Tibial nerve (tissue), 4 donors: Measurements from ENCODE around the gene TENT4B.

Experiments
- EP300 ChIP-seq, 2 donors: sonication (generic); formaldehyde crosslinking; IDR thresholded peaks; one replicate each; pipeline ENCODE4 v1.6.1; 2017; ENCODE audit warnings: antibody characterized with exemption in 2 of 2, mild to moderate bottlenecking in 1 of 2
- POLR2A ChIP-seq, 2 donors: fragments of 450-650 bp; IDR thresholded peaks; one replicate each; pipeline ENCODE4 v1.6.1; 2017; ENCODE audit warnings: antibody characterized with exemption in 2 of 2, mild to moderate bottlenecking in 2 of 2, moderate library complexity in 2 of 2
- TF ChIP-seq, protein P1 (sequence below), 5 experiments: fragments of 200-600 bp in 3 of 5; fragments of 450-650 bp in 2 of 5; sonication (generic) in 3 of 5; IDR thresholded peaks; one replicate each; pipeline ENCODE4 v1.5.1; 2016 to 2019; ENCODE audit warnings: antibody characterized with exemption in 5 of 5, mild to moderate bottlenecking in 3 of 5, moderate library complexity in 2 of 5

GRCh38 chr16:50253514-50253910 lies 100.4 kb downstream of the TENT4B start:
- TF ChIP-seq POLR2A (IDR thresholded peaks at IDR 0.05) (no peak), EP300 (IDR thresholded peaks at IDR 0.05) (no peak)
- TF ChIP-seq, protein P1, sequence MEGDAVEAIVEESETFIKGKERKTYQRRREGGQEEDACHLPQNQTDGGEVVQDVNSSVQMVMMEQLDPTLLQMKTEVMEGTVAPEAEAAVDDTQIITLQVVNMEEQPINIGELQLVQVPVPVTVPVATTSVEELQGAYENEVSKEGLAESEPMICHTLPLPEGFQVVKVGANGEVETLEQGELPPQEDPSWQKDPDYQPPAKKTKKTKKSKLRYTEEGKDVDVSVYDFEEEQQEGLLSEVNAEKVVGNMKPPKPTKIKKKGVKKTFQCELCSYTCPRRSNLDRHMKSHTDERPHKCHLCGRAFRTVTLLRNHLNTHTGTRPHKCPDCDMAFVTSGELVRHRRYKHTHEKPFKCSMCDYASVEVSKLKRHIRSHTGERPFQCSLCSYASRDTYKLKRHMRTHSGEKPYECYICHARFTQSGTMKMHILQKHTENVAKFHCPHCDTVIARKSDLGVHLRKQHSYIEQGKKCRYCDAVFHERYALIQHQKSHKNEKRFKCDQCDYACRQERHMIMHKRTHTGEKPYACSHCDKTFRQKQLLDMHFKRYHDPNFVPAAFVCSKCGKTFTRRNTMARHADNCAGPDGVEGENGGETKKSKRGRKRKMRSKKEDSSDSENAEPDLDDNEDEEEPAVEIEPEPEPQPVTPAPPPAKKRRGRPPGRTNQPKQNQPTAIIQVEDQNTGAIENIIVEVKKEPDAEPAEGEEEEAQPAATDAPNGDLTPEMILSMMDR (IDR thresholded peaks at IDR 0.05): no peak
